Endothelial cell (in vitro differentiated cells): Measurements from ENCODE around the gene ZNF17. TPM values are rescaled to one million over a fixed set of nuclear protein-coding genes. Genes with fewer than 3 reads are reported as not detected.
A peak's percentile ranks its signal among the peaks of the same experiment; 100 is the strongest.

Experiments used
- DNase-seq: peaks from one replicate; pipeline ENCODE4 v3.0.0; 2021; ENCODE audit warnings: low spot score
- H3K27ac Mint-ChIP-seq: one replicate; pipeline ENCODE4 v1.8.0; 2021; ENCODE audit warnings: mixed read lengths, inconsistent platforms; ENCODE audit not compliant: unreplicated experiment
- H3K27me3 Mint-ChIP-seq: one replicate; pipeline ENCODE4 v1.8.0; 2021; ENCODE audit warnings: mild to moderate bottlenecking, moderate library complexity, mixed read lengths, inconsistent platforms; ENCODE audit not compliant: unreplicated experiment
- H3K36me3 Mint-ChIP-seq: one replicate; pipeline ENCODE4 v1.8.0; 2021; ENCODE audit warnings: mild to moderate bottlenecking, low read depth, mixed read lengths, inconsistent platforms; ENCODE audit not compliant: unreplicated experiment
- H3K4me1 Mint-ChIP-seq: one replicate; pipeline ENCODE4 v1.8.0; 2021; ENCODE audit warnings: mild to moderate bottlenecking, mixed read lengths, inconsistent platforms; ENCODE audit not compliant: unreplicated experiment
- H3K4me3 Mint-ChIP-seq: one replicate; pipeline ENCODE4 v1.8.0; 2021; ENCODE audit warnings: mild to moderate bottlenecking, mixed read lengths, inconsistent platforms; ENCODE audit not compliant: unreplicated experiment
- H3K9me3 Mint-ChIP-seq: one replicate; pipeline ENCODE4 v1.8.0; 2021; ENCODE audit warnings: mixed read lengths, inconsistent platforms; ENCODE audit not compliant: unreplicated experiment
- CTCF ChIP-seq: fragments of 200-600 bp; sonication (generic); IDR thresholded peaks from one replicate; pipeline ENCODE4 v1.5.0; 2021; ENCODE audit warnings: antibody characterized with exemption; ENCODE audit not compliant: unreplicated experiment
- total RNA-seq: library from RNA; stranded (reverse); fragmentation: NEBNext Ultra II Directional; extraction: Animal tissue kit (Norgen Biotek cat#: 25700); gene quantifications from one replicate; pipeline ENCODE4 v1.2.1, GENCODE V29; 2021; ENCODE audit not compliant: unreplicated experiment

The ZNF17 gene
- total RNA-seq, 1 donor from 2014 or later: 13.7 TPM

GRCh38 chr19:57395710-57396109 lies 15.3 kb upstream of the ZNF17 start:
- DNase-seq: no peak
- Mint-ChIP-seq H3K4me1 (peaks cover 28% of the 10 kb centered on the region), H3K27ac (peak overlapping the region; percentile 80), H3K9me3 (peaks cover 3% of the 10 kb centered on the region), H3K36me3 (peaks cover 62% of the 10 kb centered on the region), H3K4me3 (peak overlapping the region; percentile 65), H3K27me3 (peaks cover 7% of the 10 kb centered on the region)
- TF ChIP-seq CTCF: no peak

- no peak overlapping the region for H3K27ac Mint-ChIP-seq
- peaks cover 3% of the 10 kb centered on the region for H3K9me3 Mint-ChIP-seq
- no peak for TF ChIP-seq CTCF
- H3K27me3 Mint-ChIP-seq: peaks cover 7% of the 10 kb centered on the region
- peak overlapping the region; percentile 77 for H3K4me3 Mint-ChIP-seq
- H3K4me1 Mint-ChIP-seq: peaks cover 24% of the 10 kb centered on the region
- DNase-seq: no peak
- H3K36me3 Mint-ChIP-seq: peaks cover 72% of the 10 kb centered on the region
Measured at GRCh38 chr19:57398868-57399267, 12.1 kb upstream of the ZNF17 start.

GRCh38 chr19:57403737-57404563 lies 7.0 kb upstream of the ZNF17 start:
- no peaks in the 10 kb centered on the region for H3K4me1 Mint-ChIP-seq
- H3K9me3 Mint-ChIP-seq: no peaks in the 10 kb centered on the region
- no peak for DNase-seq
- no peak overlapping the region for H3K4me3 Mint-ChIP-seq
- H3K27ac Mint-ChIP-seq: no peak overlapping the region
- H3K27me3 Mint-ChIP-seq: no peaks in the 10 kb centered on the region
- H3K36me3 Mint-ChIP-seq: peaks cover 27% of the 10 kb centered on the region
- no peak for TF ChIP-seq CTCF

- Mint-ChIP-seq H3K27ac (no peak overlapping the region), H3K36me3 (peaks cover 10% of the 10 kb centered on the region), H3K9me3 (no peaks in the 10 kb centered on the region), H3K4me3 (no peak overlapping the region), H3K27me3 (no peaks in the 10 kb centered on the region), H3K4me1 (peaks cover 2% of the 10 kb centered on the region)
- peak; percentile 58 for TF ChIP-seq CTCF
- DNase-seq: peak; percentile 81
Measured at GRCh38 chr19:57406516-57407123, 4.3 kb upstream of the ZNF17 start.

GRCh38 chr19:57419439-57419838 lies 8.5 kb downstream of the ZNF17 start:
- Mint-ChIP-seq H3K27ac (no peak overlapping the region), H3K4me3 (no peak overlapping the region), H3K27me3 (no peaks in the 10 kb centered on the region), H3K4me1 (no peaks in the 10 kb centered on the region), H3K9me3 (no peaks in the 10 kb centered on the region), H3K36me3 (peaks cover 29% of the 10 kb centered on the region)
- no peak for TF ChIP-seq CTCF
- no peak for DNase-seq
